ENCODE results near the gene ZNF3. TPM values are rescaled to one million over a fixed set of nuclear protein-coding genes. Genes with fewer than 3 reads are reported as not detected.

ZNF3 gene
- total and polyA plus RNA-seq, 2 experiments from 2014 or later: 37.2 to 45.5 TPM

GRCh38 chr7:100093498-100093897 is 12.0 kb upstream of the ZNF3 start:
- no peak for TF ChIP-seq CTCF (IDR thresholded peaks at IDR 0.05; ENCODE audit: low read depth, low read length)
- H3K9me3 ChIP-seq (ENCODE audit: low read depth): no peaks in the 10 kb centered on the region
- H3K27ac ChIP-seq: no peak overlapping the region
- no peaks in the 10 kb centered on the region for H3K27me3 ChIP-seq
- DNase-seq (ENCODE audit: low read depth in 1 of 2, low spot score in 1 of 2): no peak
- H3K4me3 ChIP-seq: no peak overlapping the region
- H3K36me3 ChIP-seq: peaks cover 79% of the 10 kb centered on the region
- H3K4me1 ChIP-seq (ENCODE audit: low read depth): peaks cover 2% of the 10 kb centered on the region

- no peaks in the 10 kb centered on the region for H3K27me3 ChIP-seq
- no peak overlapping the region for H3K27ac ChIP-seq
- no peak for TF ChIP-seq CTCF (IDR thresholded peaks at IDR 0.05; ENCODE audit: low read depth, low read length)
- no peak for DNase-seq (ENCODE audit: low read depth in 1 of 2, low spot score in 1 of 2)
- no peak overlapping the region for H3K4me3 ChIP-seq
- peaks cover 2% of the 10 kb centered on the region for H3K4me1 ChIP-seq (ENCODE audit: low read depth)
- peaks cover 75% of the 10 kb centered on the region for H3K36me3 ChIP-seq
- H3K9me3 ChIP-seq (ENCODE audit: low read depth): no peaks in the 10 kb centered on the region
Observed at GRCh38 chr7:100093054-100093453, 11.5 kb upstream of the ZNF3 start.

GRCh38 chr7:100091411-100092181 is 10.1 kb upstream of the ZNF3 start:
- no peak overlapping the region for H3K4me3 ChIP-seq
- H3K9me3 ChIP-seq (ENCODE audit: low read depth): no peaks in the 10 kb centered on the region
- H3K27me3 ChIP-seq: no peaks in the 10 kb centered on the region
- H3K4me1 ChIP-seq (ENCODE audit: low read depth): peaks cover 2% of the 10 kb centered on the region
- peaks cover 62% of the 10 kb centered on the region for H3K36me3 ChIP-seq
- H3K27ac ChIP-seq: no peak overlapping the region
- DNase-seq (ENCODE audit: low read depth in 1 of 2, low spot score in 1 of 2): no peak
- TF ChIP-seq CTCF (IDR thresholded peaks at IDR 0.05; ENCODE audit: low read depth, low read length): no peak

- H3K4me1 ChIP-seq (ENCODE audit: low read depth): peaks cover 2% of the 10 kb centered on the region
- H3K36me3 ChIP-seq: peaks cover 53% of the 10 kb centered on the region
- no peak overlapping the region for H3K4me3 ChIP-seq
- TF ChIP-seq CTCF (IDR thresholded peaks at IDR 0.05; ENCODE audit: low read depth, low read length): no peak
- no peak for DNase-seq (ENCODE audit: low read depth in 1 of 2, low spot score in 1 of 2)
- no peaks in the 10 kb centered on the region for H3K9me3 ChIP-seq (ENCODE audit: low read depth)
- no peaks in the 10 kb centered on the region for H3K27me3 ChIP-seq
- no peak overlapping the region for H3K27ac ChIP-seq
Observed at GRCh38 chr7:100090527-100091410, 9.2 kb upstream of the ZNF3 start.

GRCh38 chr7:100089458-100090196 is 8.1 kb upstream of the ZNF3 start:
- peaks cover 2% of the 10 kb centered on the region for H3K4me1 ChIP-seq (ENCODE audit: low read depth)
- no peak for TF ChIP-seq CTCF (IDR thresholded peaks at IDR 0.05; ENCODE audit: low read depth, low read length)
- peaks cover 42% of the 10 kb centered on the region for H3K36me3 ChIP-seq
- no peaks in the 10 kb centered on the region for H3K9me3 ChIP-seq (ENCODE audit: low read depth)
- DNase-seq (ENCODE audit: low read depth in 1 of 2, low spot score in 1 of 2): no peak
- H3K4me3 ChIP-seq: peak overlapping the region; percentile 67
- peak overlapping the region; percentile 80 for H3K27ac ChIP-seq
- H3K27me3 ChIP-seq: no peaks in the 10 kb centered on the region

Measured in cardiac muscle cell (in vitro differentiated cells and primary cell).